HEK293 (cell line): ENCODE measurements around the gene DMD.

Source experiments
- REST ChIP-seq: fragments of 450-650 bp; formaldehyde crosslinking; IDR thresholded peaks from 2 replicates; pipeline ENCODE4 v1.5.1; 2016; ENCODE audit warnings: missing biosample characterization, missing genetic modification characterization
- TCF7L2 ChIP-seq: IDR thresholded peaks from 2 replicates; pipeline ENCODE4 v1.6.1; 2011; ENCODE audit warnings: low read depth, mild to moderate bottlenecking, inconsistent platforms, low read length, moderate library complexity, borderline replicate concordance
- ZBTB8A ChIP-seq: fragments of 450-650 bp; formaldehyde crosslinking; IDR thresholded peaks from 2 replicates; pipeline ENCODE4 v1.5.1; 2016; ENCODE audit warnings: missing biosample characterization, missing genetic modification characterization
- ZFP41 ChIP-seq: fragments of 450-650 bp; formaldehyde crosslinking; IDR thresholded peaks from 2 replicates; pipeline ENCODE4 v1.5.1; 2016; ENCODE audit warnings: missing biosample characterization, missing genetic modification characterization, borderline replicate concordance
- ZNF19 ChIP-seq: fragments of 450-650 bp; formaldehyde crosslinking; IDR thresholded peaks from 2 replicates; pipeline ENCODE4; 2016; ENCODE audit warnings: missing biosample characterization, missing genetic modification characterization, low read depth
- ZNF214 ChIP-seq: fragments of 450-650 bp; formaldehyde crosslinking; IDR thresholded peaks from 2 replicates; pipeline ENCODE4 v1.5.1; 2017; ENCODE audit warnings: missing biosample characterization, mild to moderate bottlenecking, missing genetic modification characterization, borderline replicate concordance
- ZNF23 ChIP-seq: fragments of 450-650 bp; formaldehyde crosslinking; IDR thresholded peaks from 2 replicates; pipeline ENCODE4 v1.5.1; 2016; ENCODE audit warnings: missing biosample characterization, missing genetic modification characterization, borderline replicate concordance
- ZNF350 ChIP-seq: fragments of 450-650 bp; formaldehyde crosslinking; IDR thresholded peaks from 2 replicates; pipeline ENCODE4 v1.5.0; 2017; ENCODE audit warnings: missing biosample characterization, mild to moderate bottlenecking, missing genetic modification characterization
- ZNF561 ChIP-seq: fragments of 450-650 bp; IDR thresholded peaks from 2 replicates; pipeline ENCODE4 v1.5.1; 2018; ENCODE audit warnings: missing biosample characterization, missing genetic modification characterization, borderline replicate concordance
- ZNF571 ChIP-seq: fragments of 450-650 bp; formaldehyde crosslinking; IDR thresholded peaks from 2 replicates; pipeline ENCODE4 v1.5.0; 2017; ENCODE audit warnings: missing biosample characterization, missing genetic modification characterization
- TF ChIP-seq, protein P1 (sequence below): fragments of 450-650 bp; formaldehyde crosslinking; IDR thresholded peaks from 2 replicates; pipeline ENCODE4 v1.5.1; 2016; ENCODE audit warnings: missing biosample characterization, missing genetic modification characterization
- TF ChIP-seq, protein P2 (sequence below): fragments of 450-650 bp; formaldehyde crosslinking; IDR thresholded peaks from 2 replicates; pipeline ENCODE4 v1.5.1; 2016; ENCODE audit warnings: missing biosample characterization, missing genetic modification characterization, borderline replicate concordance

GRCh38 chrX:33160273-33160672 is 51.1 kb downstream of the DMD start:
- TF ChIP-seq ZNF561 (tag by site-specific recombination) (no peak), TCF7L2 (no peak), ZNF23 (tag by site-specific recombination) (no peak), ZBTB8A (tag by site-specific recombination) (no peak), ZNF214 (no peak), ZFP41 (tag by site-specific recombination) (no peak), ZNF571 (tag by site-specific recombination) (no peak), REST (tag by site-specific recombination) (no peak), ZNF350 (tag by site-specific recombination) (no peak), ZNF19 (no peak)
- TF ChIP-seq, protein P1, sequence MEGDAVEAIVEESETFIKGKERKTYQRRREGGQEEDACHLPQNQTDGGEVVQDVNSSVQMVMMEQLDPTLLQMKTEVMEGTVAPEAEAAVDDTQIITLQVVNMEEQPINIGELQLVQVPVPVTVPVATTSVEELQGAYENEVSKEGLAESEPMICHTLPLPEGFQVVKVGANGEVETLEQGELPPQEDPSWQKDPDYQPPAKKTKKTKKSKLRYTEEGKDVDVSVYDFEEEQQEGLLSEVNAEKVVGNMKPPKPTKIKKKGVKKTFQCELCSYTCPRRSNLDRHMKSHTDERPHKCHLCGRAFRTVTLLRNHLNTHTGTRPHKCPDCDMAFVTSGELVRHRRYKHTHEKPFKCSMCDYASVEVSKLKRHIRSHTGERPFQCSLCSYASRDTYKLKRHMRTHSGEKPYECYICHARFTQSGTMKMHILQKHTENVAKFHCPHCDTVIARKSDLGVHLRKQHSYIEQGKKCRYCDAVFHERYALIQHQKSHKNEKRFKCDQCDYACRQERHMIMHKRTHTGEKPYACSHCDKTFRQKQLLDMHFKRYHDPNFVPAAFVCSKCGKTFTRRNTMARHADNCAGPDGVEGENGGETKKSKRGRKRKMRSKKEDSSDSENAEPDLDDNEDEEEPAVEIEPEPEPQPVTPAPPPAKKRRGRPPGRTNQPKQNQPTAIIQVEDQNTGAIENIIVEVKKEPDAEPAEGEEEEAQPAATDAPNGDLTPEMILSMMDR (tag by site-specific recombination) = no peak
- TF ChIP-seq, protein P2, sequence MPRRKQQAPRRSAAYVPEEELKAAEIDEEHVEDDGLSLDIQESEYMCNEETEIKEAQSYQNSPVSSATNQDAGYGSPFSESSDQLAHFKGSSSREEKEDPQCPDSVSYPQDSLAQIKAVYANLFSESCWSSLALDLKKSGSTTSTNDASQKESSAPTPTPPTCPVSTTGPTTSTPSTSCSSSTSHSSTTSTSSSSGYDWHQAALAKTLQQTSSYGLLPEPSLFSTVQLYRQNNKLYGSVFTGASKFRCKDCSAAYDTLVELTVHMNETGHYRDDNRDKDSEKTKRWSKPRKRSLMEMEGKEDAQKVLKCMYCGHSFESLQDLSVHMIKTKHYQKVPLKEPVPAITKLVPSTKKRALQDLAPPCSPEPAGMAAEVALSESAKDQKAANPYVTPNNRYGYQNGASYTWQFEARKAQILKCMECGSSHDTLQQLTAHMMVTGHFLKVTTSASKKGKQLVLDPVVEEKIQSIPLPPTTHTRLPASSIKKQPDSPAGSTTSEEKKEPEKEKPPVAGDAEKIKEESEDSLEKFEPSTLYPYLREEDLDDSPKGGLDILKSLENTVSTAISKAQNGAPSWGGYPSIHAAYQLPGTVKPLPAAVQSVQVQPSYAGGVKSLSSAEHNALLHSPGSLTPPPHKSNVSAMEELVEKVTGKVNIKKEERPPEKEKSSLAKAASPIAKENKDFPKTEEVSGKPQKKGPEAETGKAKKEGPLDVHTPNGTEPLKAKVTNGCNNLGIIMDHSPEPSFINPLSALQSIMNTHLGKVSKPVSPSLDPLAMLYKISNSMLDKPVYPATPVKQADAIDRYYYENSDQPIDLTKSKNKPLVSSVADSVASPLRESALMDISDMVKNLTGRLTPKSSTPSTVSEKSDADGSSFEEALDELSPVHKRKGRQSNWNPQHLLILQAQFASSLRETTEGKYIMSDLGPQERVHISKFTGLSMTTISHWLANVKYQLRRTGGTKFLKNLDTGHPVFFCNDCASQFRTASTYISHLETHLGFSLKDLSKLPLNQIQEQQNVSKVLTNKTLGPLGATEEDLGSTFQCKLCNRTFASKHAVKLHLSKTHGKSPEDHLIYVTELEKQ (tag by site-specific recombination) = no peak
